OCI-LY7 (cell line): ENCODE data around the gene PHACTR2. TPM values are rescaled to one million over a fixed set of nuclear protein-coding genes. Genes with fewer than 3 reads are reported as not detected.
"Not testable (repeated sequence)": the region's sequence is repeated elsewhere in the genome, so short reads cannot be mapped to it uniquely, and the experiment has no call there.

Source experiments
- BruUV-seq: library from RNA; stranded (reverse); fragments of 400-500 nt; replicated peaks from 2 replicates; lab custom pipeline; 2021; lab: Mats Ljungman, UMichigan
- CTCF ChIA-PET: fragments of 300-600 bp; sonication (Branson Sonifier 250); formaldehyde crosslinking; loops from one replicate; lab custom pipeline; 2022; ENCODE audit warnings: antibody characterized with exemption; ENCODE audit not compliant: unreplicated experiment; lab: Charles Lee
- POLR2A ChIA-PET: fragments of 300-600 bp; sonication (Branson Sonifier 250); formaldehyde crosslinking; loops from one replicate; lab custom pipeline; 2022; ENCODE audit warnings: antibody characterized with exemption; lab: Charles Lee
- DNase-seq: peaks from one replicate; pipeline ENCODE4 v3.0.0-alpha.2; 2015; ENCODE audit warnings: low spot score
- H2AFZ ChIP-seq: fragments of 200-600 bp; sonication (generic), shearing (Covaris generic); 2 replicates; pipeline ENCODE4 v1.6.1; 2014; ENCODE audit warnings: mild to moderate bottlenecking, antibody characterized with exemption, low read length, moderate library complexity
- H3K27ac ChIP-seq: fragments of 200-600 bp; sonication (generic); 2 replicates; pipeline ENCODE4 v1.5.1; 2014; ENCODE audit warnings: mixed run types, low read depth, mild to moderate bottlenecking, moderate library complexity, low read length, inconsistent platforms; ENCODE audit not compliant: poor library complexity, severe bottlenecking
- H3K36me3 ChIP-seq: fragments of 200-600 bp; sonication (generic); 2 replicates; pipeline ENCODE4 v1.6.1; 2014; ENCODE audit warnings: mild to moderate bottlenecking, antibody characterized with exemption, low read length, moderate library complexity, mixed read lengths; ENCODE audit not compliant: insufficient read depth
- H3K4me1 ChIP-seq: fragments of 200-600 bp; sonication (generic); 2 replicates; pipeline ENCODE4 v1.5.1; 2014; ENCODE audit warnings: mild to moderate bottlenecking, low read length; ENCODE audit not compliant: insufficient read depth, poor library complexity, severe bottlenecking
- H3K4me2 ChIP-seq: fragments of 200-600 bp; sonication (generic); 2 replicates; pipeline ENCODE4 v1.6.1; 2014; ENCODE audit warnings: mild to moderate bottlenecking, low read length
- H3K4me3 ChIP-seq: fragments of 200-600 bp; sonication (generic); 2 replicates; pipeline ENCODE4 v1.5.1; 2014; ENCODE audit warnings: mild to moderate bottlenecking, low read depth, low read length; ENCODE audit not compliant: poor library complexity, severe bottlenecking
- H3K79me2 ChIP-seq: fragments of 200-600 bp; sonication (generic); 2 replicates; pipeline ENCODE4 v1.6.1; 2016; ENCODE audit warnings: low read depth, mild to moderate bottlenecking, low read length, moderate library complexity, mixed read lengths; ENCODE audit not compliant: insufficient read depth
- H3K9me2 ChIP-seq: fragments of 200-600 bp; sonication (generic); 2 replicates; pipeline ENCODE4 v1.6.1; 2016; ENCODE audit warnings: mild to moderate bottlenecking, low read length, mixed read lengths; ENCODE audit not compliant: insufficient read depth
- H3K9me3 ChIP-seq: fragments of 200-600 bp; sonication (generic); 2 replicates; pipeline ENCODE4 v1.6.1; 2014; ENCODE audit warnings: mild to moderate bottlenecking, mixed run types, low read length, mixed read lengths
- H4K20me1 ChIP-seq: fragments of 200-600 bp; sonication (generic); 2 replicates; pipeline ENCODE4 v1.6.1; 2014; ENCODE audit warnings: mild to moderate bottlenecking, antibody characterized with exemption, low read length, moderate library complexity, mixed read lengths; ENCODE audit not compliant: insufficient read depth
- CTCF ChIP-seq: fragments of 200-600 bp; sonication (generic); conservative IDR thresholded peaks from 2 replicates; pipeline ENCODE4 v1.5.1; 2014; ENCODE audit warnings: mild to moderate bottlenecking, antibody characterized with exemption, low read length, moderate library complexity, mixed read lengths
- EZH2phosphoT487 ChIP-seq: fragments of 200-600 bp; sonication (generic); IDR thresholded peaks from 2 replicates; pipeline ENCODE4 v1.6.1; 2018; ENCODE audit warnings: low read depth, borderline replicate concordance, mild to moderate bottlenecking, mixed run types, antibody characterized with exemption, low read length, moderate library complexity, mixed read lengths
- intact Hi-C: fragments of 100-400 bp; cut with micrococcal nuclease; formaldehyde crosslinking; loops from one replicate; pipeline ENCODE4 v1.10.0; 2022; ENCODE audit not compliant: unreplicated experiment
- total RNA-seq, 2 experiments: library from RNA; depleted of rRNA in 1 of 2; stranded (reverse); fragments of >200 nt in 1 of 2; shearing (Covaris generic) in 1 of 2; gene quantifications; 2 replicates each; pipeline ENCODE4 v1.2.3, GENCODE V29; 2014 to 2022

PHACTR2 gene
- total RNA-seq, 2 experiments from 2014 or later = 0.06 to 5.4 TPM

GRCh38 chr6:143793280-143793619 is 115.5 kb downstream of the PHACTR2 start:
- no peak overlapping the region for H3K27ac ChIP-seq
- no peaks in the 10 kb centered on the region for H3K9me2 ChIP-seq
- H3K9me3 ChIP-seq = no peaks in the 10 kb centered on the region
- BruUV-seq = no TSS peak
- POLR2A ChIA-PET = interaction anchor here (0.6 to 1.8 kb wide), 3 partner anchors 14 to 86 kb away, joined by 3 to 4 read pairs (median 3); no protein-coding TSS in a partner anchor
- no peaks in the 10 kb centered on the region for H3K79me2 ChIP-seq
- intact Hi-C loops = no loop called here
- H3K4me2 ChIP-seq = no peak overlapping the region
- H3K4me3 ChIP-seq = no peak overlapping the region
- H3K4me1 ChIP-seq = no peaks in the 10 kb centered on the region
- no peak for DNase-seq
- H2AFZ ChIP-seq = no peak overlapping the region
- CTCF ChIA-PET = no interaction called here
- H3K36me3 ChIP-seq = no peaks in the 10 kb centered on the region
- TF ChIP-seq CTCF (no peak), EZH2phosphoT487 (no peak)
- H4K20me1 ChIP-seq = no peaks in the 10 kb centered on the region

GRCh38 chr6:143796551-143796950 is 118.8 kb downstream of the PHACTR2 start:
- H3K4me3 ChIP-seq, H4K20me1 ChIP-seq, H3K4me1 ChIP-seq, POLR2A ChIA-PET, H3K79me2 ChIP-seq, H3K36me3 ChIP-seq, H3K27ac ChIP-seq, intact Hi-C loops, H3K4me2 ChIP-seq, H3K9me2 ChIP-seq, CTCF ChIA-PET, H3K9me3 ChIP-seq, H2AFZ ChIP-seq, BruUV-seq, DNase-seq: not testable (repeated sequence)

- H3K36me3 ChIP-seq, H3K27ac ChIP-seq, H3K4me3 ChIP-seq, H3K4me2 ChIP-seq, H2AFZ ChIP-seq, H3K4me1 ChIP-seq, POLR2A ChIA-PET, H4K20me1 ChIP-seq, H3K9me3 ChIP-seq, DNase-seq, H3K9me2 ChIP-seq, BruUV-seq, intact Hi-C loops, H3K79me2 ChIP-seq, CTCF ChIA-PET: not testable (repeated sequence)
Measured at GRCh38 chr6:143798487-143798886, 120.7 kb downstream of the PHACTR2 start.

GRCh38 chr6:143802833-143803565 is 125.2 kb downstream of the PHACTR2 start:
- ChIA-PET CTCF (no interaction called here), POLR2A (no interaction called here)
- BruUV-seq = no TSS peak
- DNase-seq = no peak
- no peaks in the 10 kb centered on the region for H3K36me3 ChIP-seq
- no peaks in the 10 kb centered on the region for H4K20me1 ChIP-seq
- no peaks in the 10 kb centered on the region for H3K9me3 ChIP-seq
- H3K27ac ChIP-seq = no peak overlapping the region
- H3K4me3 ChIP-seq = no peak overlapping the region
- intact Hi-C loops = no loop called here
- no peaks in the 10 kb centered on the region for H3K9me2 ChIP-seq
- no peak overlapping the region for H2AFZ ChIP-seq
- H3K4me1 ChIP-seq = no peaks in the 10 kb centered on the region
- H3K4me2 ChIP-seq = no peak overlapping the region
- H3K79me2 ChIP-seq = no peaks in the 10 kb centered on the region
- TF ChIP-seq CTCF = no peak
- no peak for TF ChIP-seq EZH2phosphoT487
